GM12865 (cell line): Measurements from ENCODE around the gene SLC22A5.

Source experiments
- DNase-seq: peaks from one replicate; pipeline ENCODE4 v3.0.0; 2010; ENCODE audit warnings: low read depth
- H3K4me3 ChIP-seq: 2 replicates; pipeline ENCODE4 v1.5.1; 2011; ENCODE audit warnings: mild to moderate bottlenecking, low read depth, low read length, control low read depth
- TF ChIP-seq, protein P1 (sequence below): IDR thresholded peaks from 2 replicates; pipeline ENCODE4 v1.5.1; 2011; ENCODE audit warnings: low read length, control low read depth, low read depth, inconsistent platforms; ENCODE audit not compliant: insufficient read depth; ENCODE audit errors: missing control alignments

The SLC22A5 gene

DNA sequence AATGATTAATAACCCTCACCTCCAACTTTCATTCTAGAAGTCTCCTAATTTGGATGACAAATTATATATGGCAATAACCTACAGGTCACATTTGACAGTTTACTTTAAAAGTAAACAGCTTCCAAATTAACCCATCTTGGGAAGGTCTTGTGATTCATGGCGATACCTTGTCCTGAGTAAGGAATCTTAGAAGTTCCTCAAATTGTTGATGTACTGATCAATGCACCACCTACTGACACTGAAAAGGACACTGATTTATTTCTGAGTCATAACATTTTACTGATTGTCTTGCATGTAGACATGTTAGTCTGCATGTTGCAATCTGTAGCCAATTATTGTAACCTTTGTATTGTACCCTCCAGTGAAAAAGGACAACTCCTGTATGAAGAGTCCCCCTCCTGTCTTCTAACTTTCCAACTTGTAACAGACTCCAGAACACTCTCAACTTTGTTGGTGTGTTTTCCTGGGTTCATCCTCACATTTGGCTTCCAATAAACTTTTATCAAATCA is 16.0 kb upstream of the SLC22A5 start:
- no peak overlapping the region for H3K4me3 ChIP-seq
- DNase-seq = no peak
- TF ChIP-seq, protein P1, sequence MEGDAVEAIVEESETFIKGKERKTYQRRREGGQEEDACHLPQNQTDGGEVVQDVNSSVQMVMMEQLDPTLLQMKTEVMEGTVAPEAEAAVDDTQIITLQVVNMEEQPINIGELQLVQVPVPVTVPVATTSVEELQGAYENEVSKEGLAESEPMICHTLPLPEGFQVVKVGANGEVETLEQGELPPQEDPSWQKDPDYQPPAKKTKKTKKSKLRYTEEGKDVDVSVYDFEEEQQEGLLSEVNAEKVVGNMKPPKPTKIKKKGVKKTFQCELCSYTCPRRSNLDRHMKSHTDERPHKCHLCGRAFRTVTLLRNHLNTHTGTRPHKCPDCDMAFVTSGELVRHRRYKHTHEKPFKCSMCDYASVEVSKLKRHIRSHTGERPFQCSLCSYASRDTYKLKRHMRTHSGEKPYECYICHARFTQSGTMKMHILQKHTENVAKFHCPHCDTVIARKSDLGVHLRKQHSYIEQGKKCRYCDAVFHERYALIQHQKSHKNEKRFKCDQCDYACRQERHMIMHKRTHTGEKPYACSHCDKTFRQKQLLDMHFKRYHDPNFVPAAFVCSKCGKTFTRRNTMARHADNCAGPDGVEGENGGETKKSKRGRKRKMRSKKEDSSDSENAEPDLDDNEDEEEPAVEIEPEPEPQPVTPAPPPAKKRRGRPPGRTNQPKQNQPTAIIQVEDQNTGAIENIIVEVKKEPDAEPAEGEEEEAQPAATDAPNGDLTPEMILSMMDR = no peak

DNA sequence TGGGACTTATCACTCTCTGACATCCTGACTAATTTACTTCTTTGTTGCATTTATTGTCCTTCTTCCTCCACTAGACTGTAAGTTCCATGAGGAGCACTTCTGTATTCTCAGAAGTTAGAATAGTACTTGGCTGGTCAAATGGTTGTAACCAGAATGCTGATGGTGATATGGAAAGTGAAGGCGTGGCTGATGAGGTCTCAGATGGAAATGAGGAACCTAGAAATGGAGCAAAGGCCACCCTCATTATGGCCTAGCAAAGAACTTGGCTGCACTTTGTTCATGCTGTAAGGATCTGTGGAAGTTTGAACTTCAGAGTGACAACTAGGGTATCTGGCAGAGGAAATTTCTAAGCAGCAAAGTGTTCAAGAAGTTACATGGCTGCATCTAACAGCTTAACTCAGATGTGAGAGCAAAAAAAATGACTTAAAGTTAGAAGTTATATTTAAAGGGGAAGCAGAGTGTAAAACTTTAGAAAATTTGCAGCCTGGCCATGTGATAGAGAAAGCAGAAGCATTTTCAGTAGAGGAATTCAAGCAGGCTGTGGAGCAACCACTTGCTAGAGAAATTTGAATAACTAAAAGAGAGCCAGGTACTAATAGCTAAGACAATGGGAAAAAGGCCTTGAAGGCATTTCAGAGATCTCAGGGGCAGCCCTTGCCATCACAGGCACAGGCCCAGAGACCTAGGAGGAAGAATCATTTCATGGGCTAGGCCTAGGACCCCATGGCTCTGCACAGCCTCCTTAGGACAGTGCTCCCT is 14.9 kb upstream of the SLC22A5 start:
- TF ChIP-seq, protein P1 = no peak
- no peak for DNase-seq

DNA sequence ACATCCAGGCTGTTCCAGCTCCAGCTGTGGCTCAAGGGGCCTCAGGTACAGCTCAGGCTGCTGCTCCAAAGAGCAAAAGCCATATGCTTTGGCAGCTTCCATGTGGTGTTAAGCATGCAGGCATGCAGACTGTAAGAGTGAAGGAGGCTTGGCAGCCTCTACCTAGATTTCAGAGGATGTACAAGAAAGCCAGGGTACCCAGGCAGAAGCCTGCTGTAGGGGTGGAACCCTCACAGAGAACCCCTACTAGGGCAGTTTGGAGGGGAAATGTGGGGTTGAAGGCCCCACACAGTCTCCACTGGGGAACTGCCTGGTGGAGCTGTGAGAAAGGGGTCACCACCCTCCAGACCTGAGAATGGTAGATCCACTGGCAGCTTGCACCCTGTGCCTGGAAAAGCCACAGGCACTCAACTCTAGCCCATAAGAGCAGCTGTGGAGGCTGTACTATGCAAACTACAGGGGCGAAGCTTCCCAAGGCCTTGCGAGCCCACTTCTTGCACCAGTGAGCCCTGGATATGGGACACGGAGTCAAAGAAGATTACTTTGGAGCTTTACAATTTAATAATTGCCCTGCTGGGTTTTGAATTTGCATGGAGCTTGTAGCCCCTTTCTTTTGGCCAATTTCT is 14.3 kb upstream of the SLC22A5 start:
- TF ChIP-seq, protein P1 = no peak
- no peak overlapping the region for H3K4me3 ChIP-seq
- no peak for DNase-seq

More for the DNA sequence above, 14.9 kb upstream of the SLC22A5 start:
- no peak overlapping the region for H3K4me3 ChIP-seq

DNA sequence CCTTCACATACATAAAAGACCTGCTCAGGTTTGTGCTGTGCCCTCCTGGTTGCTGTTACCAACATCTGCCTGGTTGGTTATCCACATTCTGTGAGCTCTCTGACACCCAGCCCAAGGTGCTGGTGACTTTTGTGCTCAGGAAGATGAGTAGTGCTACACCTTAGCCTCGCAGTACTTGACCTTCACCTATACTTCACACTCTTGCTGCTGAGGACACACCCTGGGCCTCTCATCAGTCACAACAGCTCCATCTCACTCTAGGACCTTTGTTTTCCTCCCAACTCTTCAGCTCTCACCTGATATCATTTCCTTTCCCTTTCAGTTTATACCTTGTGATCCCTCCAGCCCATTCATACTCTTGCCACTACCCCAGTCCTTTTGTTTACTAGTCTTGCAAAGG is 10.7 kb upstream of the SLC22A5 start:
- DNase-seq = no peak
- TF ChIP-seq, protein P1 = no peak
- no peak overlapping the region for H3K4me3 ChIP-seq

DNA sequence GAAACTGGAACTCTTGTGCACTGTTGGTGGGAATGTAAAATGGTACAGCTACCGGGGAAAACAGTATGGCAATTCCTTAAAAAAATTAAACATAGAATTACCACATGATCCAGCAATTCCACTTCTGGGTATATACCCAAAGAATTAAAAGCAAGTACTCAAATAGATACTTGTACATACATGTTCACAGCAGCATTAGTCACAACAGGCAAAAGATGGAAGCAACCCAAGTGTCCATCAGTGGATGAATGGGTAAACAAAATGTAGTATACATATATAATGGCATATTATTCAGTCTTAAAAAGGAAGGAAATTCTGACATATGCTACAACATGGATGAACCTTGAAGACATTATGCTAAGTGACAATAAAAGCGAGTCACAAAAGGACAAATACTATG is 7.4 kb upstream of the SLC22A5 start:
- DNase-seq = no peak
- TF ChIP-seq, protein P1 = no peak
- H3K4me3 ChIP-seq = no peak overlapping the region

DNA sequence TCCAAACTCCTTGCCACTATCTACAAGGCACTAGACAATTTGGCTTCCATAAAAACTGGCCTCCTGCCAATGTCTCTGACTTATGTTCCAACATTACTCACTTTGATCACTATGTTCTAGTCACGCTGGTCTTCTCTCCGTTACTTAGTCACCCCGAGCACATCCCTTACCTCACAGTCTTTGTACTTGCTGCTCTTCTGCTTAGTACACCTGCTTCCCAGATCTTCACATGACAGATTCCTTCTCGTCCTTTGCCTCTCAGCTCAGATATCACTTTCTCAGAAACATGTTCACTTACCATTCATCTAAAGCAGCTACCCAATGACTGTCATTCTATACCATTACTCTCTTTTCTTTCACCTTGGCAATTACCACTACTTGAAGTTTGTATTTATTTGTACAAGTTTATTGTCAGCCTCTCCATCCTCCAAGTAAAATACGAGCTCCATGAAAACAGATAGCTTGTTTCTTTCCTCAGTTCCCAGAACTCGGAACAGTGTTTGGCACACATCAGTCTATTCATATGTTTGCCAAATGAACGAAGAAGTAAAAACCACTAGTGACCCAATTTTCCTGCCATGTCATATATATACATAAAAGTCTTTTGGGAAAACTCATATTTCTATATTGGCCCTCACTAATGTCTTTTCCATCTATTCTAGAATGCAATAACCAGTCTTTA is 5.9 kb upstream of the SLC22A5 start:
- no peak for DNase-seq
- H3K4me3 ChIP-seq = no peak overlapping the region
- TF ChIP-seq, protein P1 = no peak
